H1 (cell line): ENCODE measurements around the gene EXOC3L1. TPM values are rescaled to one million over a fixed set of nuclear protein-coding genes. Genes with fewer than 3 reads are reported as not detected.

ENCODE experiments used
- CTCF ChIA-PET: fragments of 300-600 bp; sonication (Branson Sonifier 250); formaldehyde crosslinking; loops from one replicate; lab custom pipeline; 2021; ENCODE audit not compliant: partially characterized antibody; lab: Charles Lee
- POLR2A ChIA-PET: fragments of 300-600 bp; sonication (Branson Sonifier 250); formaldehyde crosslinking; loops from one replicate; lab custom pipeline; 2021; ENCODE audit warnings: inconsistent platforms; ENCODE audit not compliant: partially characterized antibody; lab: Charles Lee
- DNase-seq, 2 experiments: peaks; one replicate each; pipeline versions ENCODE4 v3.0.0 to v3.0.0-alpha.2; 2010 to 2022; ENCODE audit warnings: low spot score in 2 of 2, low read depth in 1 of 2, mixed read lengths in 1 of 2
- FAIRE-seq: peaks from 2 replicates; lab custom pipeline; 2011; peaks lifted over from hg19 to GRCh38; lab: Jason Lieb, UNC
- H2AFZ ChIP-seq: 2 replicates; pipeline ENCODE4 v1.8.1; 2012; ENCODE audit warnings: low read length, inconsistent platforms
- H2AK5ac ChIP-seq: 2 replicates; pipeline ENCODE4 v1.6.1; 2013; ENCODE audit warnings: low read depth, low read length
- H2BK120ac ChIP-seq: replicated peaks from 2 replicates; pipeline ENCODE3; 2013; ENCODE audit warnings: low read depth, low read length, inconsistent platforms
- H2BK12ac ChIP-seq: 2 replicates; pipeline ENCODE4 v1.6.1; 2013; ENCODE audit warnings: low read depth, low read length
- H2BK15ac ChIP-seq: 2 replicates; pipeline ENCODE4 v1.6.1; 2013; ENCODE audit warnings: low read length
- H2BK20ac ChIP-seq: 2 replicates; pipeline ENCODE4 v1.6.1; 2013; ENCODE audit warnings: low read length
- H2BK5ac ChIP-seq: 2 replicates; pipeline ENCODE4 v1.6.1; 2013; ENCODE audit warnings: low read depth, low read length
- H3K14ac ChIP-seq: 2 replicates; pipeline ENCODE4 v1.6.1; 2013; ENCODE audit warnings: inconsistent platforms; ENCODE audit not compliant: insufficient read length
- H3K18ac ChIP-seq: 2 replicates; pipeline ENCODE4 v1.6.1; 2013; ENCODE audit warnings: low read length; ENCODE audit errors: extremely low read depth
- H3K23ac ChIP-seq: 2 replicates; pipeline ENCODE4 v1.6.1; 2013; ENCODE audit warnings: inconsistent platforms; ENCODE audit not compliant: insufficient read length
- H3K23me2 ChIP-seq: 2 replicates; pipeline ENCODE4 v1.6.1; 2013; ENCODE audit warnings: low read depth, low read length
- H3K27ac ChIP-seq: 2 replicates; pipeline ENCODE4 v1.6.1; 2011; ENCODE audit warnings: low read depth, low read length, inconsistent platforms
- H3K27me3 ChIP-seq, 4 experiments: replicated peaks in 1 of 4; 1 replicate in 1 of 4; 2 replicates in 3 of 4; pipeline versions ENCODE4 v1.6.1 to v1.8.1; 2011 to 2013; ENCODE audit warnings: low read length in 3 of 4, mild to moderate bottlenecking in 3 of 4, inconsistent platforms in 2 of 4, mixed read lengths in 2 of 4, moderate library complexity in 1 of 4; ENCODE audit not compliant: control insufficient read depth in 3 of 4, insufficient read depth in 3 of 4; ENCODE audit errors: extremely low read depth in 1 of 4
- H3K36me3 ChIP-seq, 4 experiments: 2 replicates each; pipeline versions ENCODE4 v1.6.1 to v1.8.1; 2011 to 2013; ENCODE audit warnings: mild to moderate bottlenecking in 4 of 4, low read length in 3 of 4, moderate library complexity in 2 of 4, control low read depth in 1 of 4, inconsistent platforms in 1 of 4; ENCODE audit not compliant: insufficient read depth in 4 of 4, control insufficient read depth in 2 of 4
- H3K4ac ChIP-seq: replicated peaks from 2 replicates; pipeline ENCODE3; 2013; ENCODE audit warnings: low read length, low read depth, mixed read lengths, inconsistent platforms; ENCODE audit not compliant: insufficient read length
- H3K4me1 ChIP-seq, 4 experiments: replicated peaks in 1 of 4; 1 replicate in 1 of 4; 2 replicates in 3 of 4; pipeline versions ENCODE4 v1.6.1 to v1.8.1; 2011 to 2013; ENCODE audit warnings: low read length in 3 of 4, inconsistent platforms in 2 of 4, mixed read lengths in 1 of 4; ENCODE audit not compliant: insufficient read depth in 4 of 4, control insufficient read depth in 3 of 4
- H3K4me2 ChIP-seq, 2 experiments: 2 replicates each; pipeline versions ENCODE4 v1.6.1 to v1.8.1; 2011 to 2013; ENCODE audit warnings: low read depth in 2 of 2, low read length in 2 of 2, control low read depth in 1 of 2, inconsistent platforms in 1 of 2, mild to moderate bottlenecking in 1 of 2; ENCODE audit not compliant: insufficient read depth in 1 of 2
- H3K4me3 ChIP-seq, 4 experiments: fragments of 200-600, 300-600 bp in 1 of 4; sonication (generic), shearing (Covaris generic), sonication (Bioruptor Twin) in 1 of 4; 2 replicates each; pipeline versions ENCODE4 v1.5.1 to v1.8.1; 2011 to 2016; ENCODE audit warnings: low read length in 4 of 4, low read depth in 3 of 4, control low read depth in 2 of 4, inconsistent platforms in 2 of 4, mild to moderate bottlenecking in 2 of 4, mixed read lengths in 1 of 4, moderate library complexity in 1 of 4; ENCODE audit not compliant: insufficient read depth in 2 of 4; ENCODE audit errors: extremely low read depth in 1 of 4
- H3K56ac ChIP-seq: replicated peaks from 2 replicates; pipeline ENCODE3; 2013; ENCODE audit warnings: low read depth, mild to moderate bottlenecking, mixed read lengths, low read length, inconsistent platforms; ENCODE audit not compliant: insufficient read length
- H3K79me1 ChIP-seq: 2 replicates; pipeline ENCODE4 v1.6.1; 2013; ENCODE audit warnings: low read depth, low read length, control low read depth
- H3K79me2 ChIP-seq, 2 experiments: 2 replicates each; pipeline versions ENCODE4 v1.6.1 to v1.8.1; 2012 to 2013; ENCODE audit warnings: low read length in 2 of 2, mild to moderate bottlenecking in 2 of 2, inconsistent platforms in 1 of 2; ENCODE audit not compliant: insufficient read depth in 2 of 2, control insufficient read depth in 1 of 2
- H3K9ac ChIP-seq, 4 experiments: replicated peaks in 1 of 4; 1 replicate in 1 of 4; 2 replicates in 3 of 4; pipeline versions ENCODE4 v1.6.1 to v1.8.1; 2011 to 2013; ENCODE audit warnings: low read depth in 3 of 4, low read length in 3 of 4, control low read depth in 2 of 4, mild to moderate bottlenecking in 2 of 4, moderate library complexity in 2 of 4, inconsistent platforms in 1 of 4; ENCODE audit errors: extremely low read depth in 1 of 4
- H3K9me3 ChIP-seq, 2 experiments: 2 replicates each; pipeline versions ENCODE4 v1.6.1 to v1.8.1; 2012 to 2013; ENCODE audit warnings: mild to moderate bottlenecking in 2 of 2, moderate library complexity in 2 of 2, control low read depth in 1 of 2, inconsistent platforms in 1 of 2, low read depth in 1 of 2, low read length in 1 of 2, mixed read lengths in 1 of 2; ENCODE audit not compliant: insufficient read depth in 2 of 2
- H4K20me1 ChIP-seq, 2 experiments: replicated peaks in 1 of 2; 2 replicates each; pipeline versions ENCODE3 to v1.8.1; 2011 to 2013; ENCODE audit warnings: inconsistent platforms in 2 of 2, low read length in 2 of 2, mild to moderate bottlenecking in 1 of 2; ENCODE audit not compliant: insufficient read depth in 2 of 2, control insufficient read depth in 1 of 2
- H4K5ac ChIP-seq: 2 replicates; pipeline ENCODE4 v1.6.1; 2013; ENCODE audit warnings: low read length, low read depth, mixed read lengths, inconsistent platforms; ENCODE audit not compliant: insufficient read length
- H4K8ac ChIP-seq: 2 replicates; pipeline ENCODE4 v1.8.0; 2013; ENCODE audit warnings: mild to moderate bottlenecking, moderate library complexity, low read length, inconsistent platforms; ENCODE audit not compliant: insufficient read depth; ENCODE audit errors: extremely low read depth
- H4K91ac ChIP-seq: replicated peaks from 2 replicates; pipeline ENCODE3; 2013; ENCODE audit warnings: low read length, mixed read lengths, inconsistent platforms; ENCODE audit not compliant: insufficient read length
- CHD1 ChIP-seq: IDR thresholded peaks from 2 replicates; pipeline ENCODE4 v1.6.1; 2012; ENCODE audit warnings: low read depth, low read length, improper control_type of control experiment
- CTCF ChIP-seq, 3 experiments: IDR thresholded peaks; 1 replicate in 2 of 3; 2 replicates in 1 of 3; pipeline versions ENCODE4 v1.5.1 to v1.6.1; 2011; ENCODE audit warnings: low read length in 3 of 3, mild to moderate bottlenecking in 3 of 3, inconsistent platforms in 2 of 3, low read depth in 1 of 3, moderate library complexity in 1 of 3; ENCODE audit not compliant: insufficient read depth in 1 of 3; ENCODE audit errors: control extremely low read depth in 1 of 3
- E2F6 ChIP-seq: IDR thresholded peaks from 2 replicates; pipeline ENCODE4 v1.6.1; 2012; ENCODE audit warnings: inconsistent platforms
- JUN ChIP-seq: IDR thresholded peaks from 2 replicates; pipeline ENCODE4 v1.6.1; 2011; ENCODE audit warnings: low read depth, mild to moderate bottlenecking, improper control_type of control experiment, low read length
- KDM5A ChIP-seq: fragments of 200-600 bp; IDR thresholded peaks from 2 replicates; pipeline ENCODE4 v1.7.1; 2012; ENCODE audit warnings: mild to moderate bottlenecking, low read length, inconsistent platforms, mixed read lengths
- NRF1 ChIP-seq: IDR thresholded peaks from 2 replicates; pipeline ENCODE4 v1.6.1; 2011; ENCODE audit warnings: mild to moderate bottlenecking, low read depth, low read length, improper control_type of control experiment
- USF2 ChIP-seq: IDR thresholded peaks from 2 replicates; pipeline ENCODE4 v1.6.1; 2011; ENCODE audit warnings: low read length, improper control_type of control experiment
- WGBS, 2 experiments: shearing (Covaris generic) in 1 of 2; methylation state at CpG; one replicate each; pipeline versions ENCODE4 v1.1.6 to v1.1.7; 2013 to 2015; ENCODE audit warnings: low lambda C conversion rate in 2 of 2, mixed read lengths in 2 of 2, inconsistent platforms in 1 of 2, low coverage in 1 of 2, missing lambda C conversion rate in 1 of 2; ENCODE audit not compliant: insufficient replicate concordance in 2 of 2, insufficient coverage in 1 of 2, insufficient read length in 1 of 2; ENCODE audit errors: extremely low coverage in 1 of 2, missing lambda C conversion rate in 1 of 2; 5-methylcytosine and 5-hydroxymethylcytosine counted together
- polyA plus RNA-seq, 7 experiments: library from polyadenylated mRNA; depleted of rRNA in 3 of 7; stranded (reverse) in 5 of 7; unstranded in 2 of 7; fragments of >200 nt in 5 of 7; fragments of 200-250 nt in 2 of 7; gene quantifications; 1 replicate in 5 of 7; 2 replicates in 1 of 7; 4 replicates in 1 of 7; pipeline versions ENCODE4 v1.2.1 to v1.2.3, GENCODE V29; 2011 to 2013; ENCODE audit warnings: missing spikeins in 2 of 7, mixed read lengths in 2 of 7
- total RNA-seq: library from RNA; stranded (reverse); fragmentation: NEBNext Ultra II Directional; extraction: Animal tissue kit (Norgen Biotek cat#: 25700); gene quantifications from 2 replicates; pipeline ENCODE4 v1.2.1, GENCODE V29; 2021

EXOC3L1 gene
- total and polyA plus RNA-seq, 2 of the 8 experiments (the other 6 are each of a cell fraction or from before 2014, with no cell fraction given), result 1.3 TPM

GRCh38 chr16:67162506-67163163, 27.3 kb downstream of the EXOC3L1 start:
- DNase-seq (peak in 1 of 2 experiments; percentile 71), FAIRE-seq (no peak)
- Histone ChIP-seq H3K9me3 (no peaks in the 10 kb centered on the region), H3K4me3 (peak overlapping the region in 3 of 4 experiments; percentile 11 to 56 (median 26); a peak in 5 of 8 replicates), H2BK15ac (no peak overlapping the region; the same call in 1 of the 2 replicates), H3K9ac (no peak overlapping the region), H3K4me1 (peaks cover 0 to 33% (median 30%) of the 10 kb centered on the region in 4 experiments; a peak in 6 of 7 replicates), H3K14ac (no peak overlapping the region), H3K56ac (no peak overlapping the region), H3K27ac (no peak overlapping the region), H3K79me2 (no peaks in the 10 kb centered on the region), H4K91ac (no peak overlapping the region), H2AFZ (0 out of 2 replicates have a peak overlapping the region, but pooled peaks have one; percentile 75), H2BK20ac (no peak overlapping the region), H3K23ac (no peak overlapping the region), H3K23me2 (peaks cover 15% of the 10 kb centered on the region), H2BK12ac (peak overlapping the region; percentile 39; the same call in 1 of the 2 replicates), H3K27me3 (peaks cover 93 to 100% (median 99%) of the 10 kb centered on the region in 4 experiments), H4K8ac (no peak overlapping the region), H3K4ac (no peak overlapping the region), H2BK5ac (no peak overlapping the region), H2AK5ac (no peak overlapping the region), H4K5ac (no peak overlapping the region), H3K4me2 (peak overlapping the region; percentile 71 to 98), H3K18ac (no peak overlapping the region; the same call in none of the 2 replicates), H2BK120ac (no peak overlapping the region), H4K20me1 (peaks cover 2 to 23% of the 10 kb centered on the region in 2 experiments), H3K79me1 (no peaks in the 10 kb centered on the region), H3K36me3 (peaks cover 0 to 14% (median 0%) of the 10 kb centered on the region in 4 experiments; a peak in 1 of 8 replicates)
- ChIA-PET CTCF (interaction anchor here (0.5 to 19.3 kb wide), 17 partner anchors 6 to 482 kb away, joined by 3 to 291 read pairs (median 4); partner anchors contain the start of genes B3GNT9, ELMO3, FBXL8 and HSF4), POLR2A (interaction anchor here (0.7 to 7.9 kb wide), 6 partner anchors 7 to 40 kb away, joined by 3 to 59 read pairs (median 10); partner anchors contain the start of genes B3GNT9 and MATCAP1)
- WGBS, 2 experiments, result 11% methylated on average over 44 of the region's 44 CpGs; no CpG with 5 or more reads in 1 of the 2 experiments
- TF ChIP-seq KDM5A, result no peak
- TF ChIP-seq NRF1, result no peak
- TF ChIP-seq E2F6, result peak; percentile 87
- TF ChIP-seq CTCF (IDR thresholded peaks at IDR 0.05; ENCODE audit: control extremely low read depth in 1 of 3, insufficient read depth in 1 of 3, low read depth in 1 of 3, low read length in 3 of 3), result no peak
- TF ChIP-seq USF2, result no peak
- TF ChIP-seq CHD1, result no peak
- no peak for TF ChIP-seq JUN
